HG02571 (cell line): ENCODE measurements around the gene C1QTNF4.
"Not testable (repeated sequence)": the region's sequence is repeated elsewhere in the genome, so short reads cannot be mapped to it uniquely, and the experiment has no call there.

Experiments used
- ATAC-seq: cut with Tn5 transposase; IDR thresholded peaks from one replicate; pipeline ENCODE4 v1.9.1; 2021; ENCODE audit warnings: mild to moderate bottlenecking, moderate library complexity; ENCODE audit not compliant: unreplicated experiment

Gene C1QTNF4

GRCh38 chr11:47593934-47594855 lies at the start of gene C1QTNF4:
TSS of gene C1QTNF4 (minus strand) at chr11:47594411. CDS start at chr11:47590810, 3,601 bp downstream.
- ATAC-seq = no peak

- ATAC-seq = peak; percentile 87
These were observed 48.1 kb upstream of the C1QTNF4 start, which contains the start of gene MTCH2 for GRCh38 chr11:47642099-47642855. TSS of gene MTCH2 (minus strand) at chr11:47642559. CDS start at chr11:47642465, 94 bp downstream.

- no peak for ATAC-seq
These were observed 47.4 kb upstream of the C1QTNF4 start for GRCh38 chr11:47641600-47642098.

- ATAC-seq = not testable (repeated sequence)
These were observed 46.3 kb upstream of the C1QTNF4 start for GRCh38 chr11:47640506-47640905.

DNA sequence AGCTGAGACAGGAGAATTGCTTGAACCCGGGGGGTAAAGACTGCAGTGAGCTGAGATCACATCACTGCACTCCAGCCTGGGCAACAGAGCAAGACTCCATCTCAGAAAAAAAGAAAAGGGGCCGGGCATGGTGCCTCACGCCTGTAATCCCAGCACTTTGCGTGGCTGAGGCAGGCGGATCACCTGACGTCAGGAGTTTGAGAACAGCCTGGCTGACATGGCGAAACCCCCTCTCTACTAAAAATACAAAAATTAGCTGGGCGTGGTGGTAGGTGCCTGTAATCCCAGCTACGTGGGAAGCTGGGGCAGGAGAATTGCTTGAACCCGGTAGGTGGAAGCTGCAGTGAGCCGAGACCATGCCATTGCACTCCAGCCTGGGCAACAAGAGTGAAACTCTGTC lies 42.1 kb upstream of the C1QTNF4 start:
- ATAC-seq = not testable (repeated sequence)

DNA sequence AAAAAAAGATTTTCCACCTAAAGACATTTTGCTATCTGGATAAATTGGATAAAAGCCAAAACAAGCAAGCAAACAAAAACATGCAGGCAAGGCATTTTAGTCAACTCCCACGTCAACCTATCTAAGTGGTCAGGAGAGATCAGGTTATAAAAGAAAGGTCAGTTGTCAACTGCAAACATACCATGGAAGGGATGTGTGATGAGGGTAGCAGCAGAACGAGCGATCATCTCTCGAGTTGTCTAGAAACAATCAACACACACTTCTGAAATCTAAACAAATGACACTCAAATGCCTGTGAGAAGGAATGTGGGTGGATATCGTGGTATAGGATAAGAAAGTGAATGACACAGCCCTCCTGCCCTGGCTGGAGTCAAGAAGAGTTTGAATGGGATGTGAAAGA lies 37.3 kb upstream of the C1QTNF4 start:
- no peak for ATAC-seq

GRCh38 chr11:47628026-47628425 lies 33.8 kb upstream of the C1QTNF4 start:
- no peak for ATAC-seq

- ATAC-seq = no peak
These were observed 32.0 kb upstream of the C1QTNF4 start for GRCh38 chr11:47626234-47626633.

DNA sequence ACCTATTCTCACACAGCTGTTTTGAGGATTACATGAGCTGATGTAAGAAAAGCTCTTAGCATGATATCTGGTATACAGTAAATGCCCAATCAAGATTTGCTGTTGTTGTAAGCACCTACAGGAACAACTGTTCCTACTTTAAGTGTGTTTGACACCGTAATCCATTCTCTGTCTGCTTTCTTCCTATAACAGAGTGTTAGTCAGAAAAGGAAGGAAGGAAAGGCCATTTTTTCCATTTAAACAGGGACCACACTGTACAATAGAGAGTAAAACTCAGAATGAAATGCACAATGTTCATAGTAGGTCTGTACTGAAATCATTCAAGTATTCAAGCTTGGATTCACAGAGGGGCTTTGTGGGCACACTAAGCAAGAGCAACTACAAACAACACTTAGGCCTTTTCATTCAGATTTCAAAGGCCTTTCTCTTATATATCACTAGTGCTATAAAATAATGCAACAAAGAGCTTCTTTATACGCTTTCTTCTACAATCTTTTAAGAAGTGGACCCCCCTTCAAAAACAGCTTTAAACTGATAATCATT lies 26.7 kb upstream of the C1QTNF4 start:
- no peak for ATAC-seq

- no peak for ATAC-seq
These were observed 23.2 kb upstream of the C1QTNF4 start for GRCh38 chr11:47617417-47617809.

- ATAC-seq = no peak
These were observed 22.7 kb upstream of the C1QTNF4 start for GRCh38 chr11:47616726-47617416.

- no peak for ATAC-seq
These were observed 21.0 kb upstream of the C1QTNF4 start for GRCh38 chr11:47615249-47615648.

DNA sequence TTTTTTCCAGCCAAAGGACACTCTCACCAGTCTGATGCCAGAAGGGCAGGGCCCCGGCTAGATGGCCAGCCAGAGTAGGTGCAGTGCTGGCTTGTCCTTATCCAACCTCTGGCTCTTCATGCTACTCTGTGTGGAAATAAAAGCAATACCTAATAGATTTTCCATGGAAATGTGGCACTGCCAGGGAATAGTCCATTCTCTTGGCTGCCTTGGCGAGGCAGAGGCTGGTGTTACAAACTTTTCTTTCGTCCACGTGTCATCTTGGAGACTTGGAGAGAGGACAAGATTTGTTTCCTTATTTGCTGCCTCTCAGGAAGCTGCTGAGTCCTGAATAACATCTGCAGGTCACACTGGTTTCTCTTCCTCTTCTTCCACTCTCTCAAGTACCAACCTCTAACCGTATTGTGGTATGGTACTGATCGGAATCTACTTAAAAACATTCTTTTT lies 17.2 kb upstream of the C1QTNF4 start:
- no peak for ATAC-seq

DNA sequence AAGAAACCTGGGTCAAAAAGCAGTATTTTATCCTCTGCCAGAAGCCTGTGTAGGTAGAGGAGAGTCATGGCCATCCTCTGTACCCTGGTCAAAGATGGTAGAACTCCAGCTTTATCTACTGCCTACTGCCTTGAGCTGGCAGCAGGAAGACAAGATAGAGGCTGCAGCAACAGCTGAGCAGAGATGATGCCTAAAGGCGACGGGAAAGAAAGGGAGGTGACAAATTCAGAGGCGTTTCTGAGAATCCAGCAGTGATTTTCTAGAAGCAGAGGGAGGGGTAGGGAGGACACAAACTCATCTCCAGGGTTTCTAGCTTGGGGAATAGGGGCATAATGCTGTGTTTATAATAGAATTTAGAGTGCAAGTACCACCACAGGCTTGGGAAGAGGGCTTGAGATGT lies 15.5 kb upstream of the C1QTNF4 start:
- no peak for ATAC-seq

DNA sequence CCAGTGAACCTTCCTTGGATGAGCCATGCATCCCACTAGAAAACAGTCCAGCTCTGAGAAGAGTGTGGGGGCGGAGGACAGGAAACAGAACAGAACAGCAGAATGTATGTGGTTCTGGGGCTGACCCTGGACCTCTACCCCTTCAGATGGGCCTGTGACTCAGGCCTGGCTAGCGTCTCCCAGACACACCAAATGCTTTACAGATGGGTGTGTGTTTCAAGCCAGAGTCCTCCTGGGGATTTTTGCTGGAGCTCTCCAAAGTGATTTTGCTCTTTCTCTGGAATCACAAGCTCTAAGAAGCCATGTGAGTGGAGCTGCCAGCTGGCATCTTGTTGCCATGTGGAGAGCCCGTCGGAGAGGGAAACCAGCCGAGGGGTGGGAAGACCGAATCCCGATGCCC lies 13.2 kb upstream of the C1QTNF4 start:
- no peak for ATAC-seq

DNA sequence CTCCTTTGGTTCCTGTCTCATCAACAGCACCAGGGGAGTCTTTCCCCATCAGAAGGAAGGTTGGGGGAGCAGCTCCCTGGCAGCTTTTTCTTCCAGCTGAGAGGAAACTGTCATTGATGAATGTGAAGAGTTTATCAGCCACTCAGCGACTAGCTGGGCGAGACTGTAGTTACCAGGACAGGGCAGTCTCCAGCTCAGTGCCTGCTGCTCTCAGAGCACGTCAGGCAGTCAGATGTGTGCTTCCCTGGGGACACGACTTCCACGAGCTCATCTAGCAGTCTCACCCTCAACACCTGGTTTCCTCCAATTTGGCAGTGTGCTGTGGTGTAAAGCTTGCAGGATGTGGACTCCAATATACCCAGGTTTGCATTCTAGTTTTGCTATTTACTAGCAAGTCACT lies 12.5 kb upstream of the C1QTNF4 start:
- no peak for ATAC-seq

GRCh38 chr11:47605921-47606320 lies 11.7 kb upstream of the C1QTNF4 start:
- ATAC-seq = no peak

DNA sequence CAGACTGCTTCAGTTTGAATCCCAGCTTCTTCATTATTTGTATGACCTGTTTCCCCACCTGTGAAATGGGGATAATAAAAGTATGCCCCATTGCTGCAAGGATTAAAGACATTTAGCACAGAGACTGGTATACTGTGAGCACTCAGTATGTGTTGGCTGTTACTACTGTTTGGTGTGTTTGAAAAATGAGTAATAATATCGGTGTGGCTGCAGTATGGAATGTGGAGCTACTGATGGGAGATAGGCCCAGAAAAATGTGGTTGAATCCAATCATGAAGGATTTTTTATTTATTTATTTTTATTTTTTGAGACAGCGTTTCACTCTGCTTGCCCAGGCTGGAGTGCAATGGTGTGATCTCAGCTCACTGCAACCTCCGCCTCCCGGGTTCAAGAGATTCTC lies 9.1 kb upstream of the C1QTNF4 start:
- ATAC-seq = no peak

DNA sequence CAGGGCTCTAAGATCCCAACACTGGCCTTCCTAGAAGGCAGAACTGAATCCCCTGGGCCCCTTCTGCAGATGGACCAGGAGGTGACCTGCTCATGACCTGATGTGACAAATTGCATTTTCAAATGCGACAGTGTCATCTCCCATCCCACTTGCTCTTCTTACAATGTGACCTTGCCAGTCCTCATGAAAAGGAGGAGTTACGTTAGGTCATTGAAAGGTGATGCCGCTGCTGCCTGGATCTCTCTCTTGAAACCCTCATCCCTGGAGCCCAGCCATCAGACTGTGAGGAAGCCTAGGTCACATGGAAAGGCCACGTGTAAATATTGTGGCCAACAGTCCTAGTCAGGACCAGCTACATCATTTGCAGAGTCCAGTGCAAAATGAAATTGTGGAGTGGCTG lies 5.7 kb upstream of the C1QTNF4 start:
- ATAC-seq = no peak

- no peak for ATAC-seq
These were observed 1.8 kb upstream of the C1QTNF4 start for GRCh38 chr11:47595967-47596366.

DNA sequence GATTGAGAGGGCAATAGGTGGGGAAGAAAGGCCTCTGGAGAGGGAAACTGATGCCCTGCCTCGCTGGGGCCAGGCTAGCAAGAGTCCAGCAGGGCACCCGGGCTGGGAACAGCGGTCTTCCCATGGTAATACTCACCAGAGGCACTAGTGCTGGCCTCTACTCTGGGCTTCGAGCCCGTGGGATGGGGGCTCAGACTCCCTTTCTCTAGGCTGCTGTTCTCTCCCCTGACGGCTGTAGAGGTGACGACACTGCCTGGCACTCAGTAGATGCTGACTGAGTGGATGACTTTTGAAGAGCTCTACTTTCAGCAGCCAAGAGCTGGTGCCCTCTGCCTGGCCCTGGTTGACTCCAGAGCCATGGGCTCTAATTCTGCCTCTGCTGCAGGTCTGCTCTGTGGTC lies 818 bp upstream of the C1QTNF4 start:
- ATAC-seq = no peak
